Measurements from ENCODE around the gene RUFY2.

DNA sequence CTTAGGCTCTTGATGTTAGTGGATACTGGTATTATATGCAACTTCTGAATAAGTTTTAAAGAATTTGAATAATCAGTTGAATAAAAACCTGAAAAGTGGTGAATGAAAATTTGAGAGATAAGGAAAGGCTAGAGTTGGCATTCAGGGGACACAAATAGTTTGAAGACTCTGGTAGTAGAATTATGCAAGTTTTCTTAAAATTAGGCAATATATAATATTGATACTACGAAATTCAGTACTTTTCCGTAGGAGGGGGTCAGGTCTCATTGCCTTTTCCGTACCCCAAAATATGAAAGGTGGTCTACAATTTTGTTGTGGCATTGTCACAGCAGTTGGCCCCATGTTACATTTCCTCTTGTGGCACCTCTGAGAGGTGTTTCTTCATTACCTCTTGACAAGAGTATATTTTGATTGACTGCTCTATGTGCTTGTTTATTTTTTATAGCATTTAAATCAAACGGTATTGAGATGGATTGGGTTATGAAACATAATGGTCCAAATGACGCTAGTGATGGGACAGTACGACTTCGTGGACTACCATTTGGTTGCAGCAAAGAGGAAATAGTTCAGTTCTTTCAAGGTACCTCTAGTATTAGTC, 70.2 kb downstream of the RUFY2 start:
- TF ChIP-seq, protein P1, sequence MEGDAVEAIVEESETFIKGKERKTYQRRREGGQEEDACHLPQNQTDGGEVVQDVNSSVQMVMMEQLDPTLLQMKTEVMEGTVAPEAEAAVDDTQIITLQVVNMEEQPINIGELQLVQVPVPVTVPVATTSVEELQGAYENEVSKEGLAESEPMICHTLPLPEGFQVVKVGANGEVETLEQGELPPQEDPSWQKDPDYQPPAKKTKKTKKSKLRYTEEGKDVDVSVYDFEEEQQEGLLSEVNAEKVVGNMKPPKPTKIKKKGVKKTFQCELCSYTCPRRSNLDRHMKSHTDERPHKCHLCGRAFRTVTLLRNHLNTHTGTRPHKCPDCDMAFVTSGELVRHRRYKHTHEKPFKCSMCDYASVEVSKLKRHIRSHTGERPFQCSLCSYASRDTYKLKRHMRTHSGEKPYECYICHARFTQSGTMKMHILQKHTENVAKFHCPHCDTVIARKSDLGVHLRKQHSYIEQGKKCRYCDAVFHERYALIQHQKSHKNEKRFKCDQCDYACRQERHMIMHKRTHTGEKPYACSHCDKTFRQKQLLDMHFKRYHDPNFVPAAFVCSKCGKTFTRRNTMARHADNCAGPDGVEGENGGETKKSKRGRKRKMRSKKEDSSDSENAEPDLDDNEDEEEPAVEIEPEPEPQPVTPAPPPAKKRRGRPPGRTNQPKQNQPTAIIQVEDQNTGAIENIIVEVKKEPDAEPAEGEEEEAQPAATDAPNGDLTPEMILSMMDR (IDR thresholded peaks at IDR 0.05), result no peak
- TF ChIP-seq POLR2A (IDR thresholded peaks at IDR 0.05), result no peak
